PC-9 (cell line): ENCODE data around the gene C22orf31. TPM values are rescaled to one million over a fixed set of nuclear protein-coding genes. Genes with fewer than 3 reads are reported as not detected.
"Not testable (repeated sequence)": the region's sequence is repeated elsewhere in the genome, so short reads cannot be mapped to it uniquely, and the experiment has no call there.

Experiments used
- BruUV-seq: library from RNA; stranded (reverse); fragments of 400-500 nt; replicated peaks from 2 replicates; lab custom pipeline; 2021; lab: Mats Ljungman, UMichigan
- CTCF ChIA-PET: fragments of 300-600 bp; sonication (Branson Sonifier 250); formaldehyde crosslinking; loops from one replicate; lab custom pipeline; 2022; ENCODE audit warnings: antibody characterized with exemption; lab: Charles Lee
- POLR2A ChIA-PET: fragments of 300-600 bp; sonication (Branson Sonifier 250); formaldehyde crosslinking; loops from one replicate; lab custom pipeline; 2022; ENCODE audit warnings: antibody characterized with exemption; ENCODE audit not compliant: unreplicated experiment; lab: Charles Lee
- DNase-seq, 2 experiments: peaks; one replicate each; pipeline versions ENCODE4 v3.0.0 to v3.0.0-alpha.2; 2015 to 2022; ENCODE audit warnings: mixed read lengths in 1 of 2
- H2AFZ ChIP-seq: fragments of 200-600 bp; sonication (generic); 2 replicates; pipeline ENCODE4 v1.8.1; 2017; ENCODE audit warnings: antibody characterized with exemption
- H3F3A ChIP-seq: fragments of 200-600 bp; sonication (generic); 2 replicates; pipeline ENCODE4 v1.8.1; 2017; ENCODE audit warnings: antibody characterized with exemption, mild to moderate bottlenecking, low read depth; ENCODE audit not compliant: insufficient read depth
- H3K27ac ChIP-seq: fragments of 200-600 bp; sonication (generic); 2 replicates; pipeline ENCODE4 v1.6.1; 2016; ENCODE audit warnings: mixed run types
- H3K27me3 ChIP-seq: fragments of 200-600 bp; sonication (generic); 2 replicates; pipeline ENCODE4 v1.6.1; 2016; ENCODE audit warnings: low read depth, mixed run types; ENCODE audit not compliant: insufficient read depth
- H3K36me3 ChIP-seq: fragments of 200-600 bp; sonication (generic); 2 replicates; pipeline ENCODE4 v1.6.1; 2016; ENCODE audit warnings: low read depth, mixed run types
- H3K4me1 ChIP-seq: fragments of 200-600 bp; sonication (generic); replicated peaks from 2 replicates; pipeline ENCODE4 v1.6.1; 2016; ENCODE audit warnings: mixed run types; ENCODE audit not compliant: insufficient read depth
- H3K4me2 ChIP-seq: fragments of 200-600 bp; sonication (generic); 2 replicates; pipeline ENCODE4 v1.6.1; 2017; ENCODE audit warnings: mixed run types
- H3K4me3 ChIP-seq: fragments of 200-600 bp; sonication (generic); 2 replicates; pipeline ENCODE4 v1.6.1; 2016; ENCODE audit warnings: mixed run types
- H3K79me2 ChIP-seq: fragments of 200-600 bp; sonication (generic); 2 replicates; pipeline ENCODE4 v1.6.1; 2017; ENCODE audit warnings: low read depth, mixed run types
- H3K9me2 ChIP-seq: fragments of 200-600 bp; sonication (generic); 2 replicates; pipeline ENCODE4 v1.8.1; 2017; ENCODE audit warnings: mild to moderate bottlenecking; ENCODE audit not compliant: insufficient read depth
- H3K9me3 ChIP-seq: fragments of 200-600 bp; sonication (generic); 2 replicates; pipeline ENCODE4 v1.8.1; 2016; ENCODE audit warnings: low read depth; ENCODE audit not compliant: insufficient read depth
- H4K20me1 ChIP-seq: fragments of 200-600 bp; sonication (generic); 2 replicates; pipeline ENCODE4 v1.8.1; 2017; ENCODE audit not compliant: insufficient read depth
- CTCF ChIP-seq: fragments of 200-600 bp; sonication (generic); conservative IDR thresholded peaks from 2 replicates; pipeline ENCODE4 v1.6.1; 2017; ENCODE audit warnings: mixed run types, antibody characterized with exemption, mild to moderate bottlenecking, moderate library complexity
- EZH2 ChIP-seq: fragments of 200-600 bp; sonication (generic); IDR thresholded peaks from 2 replicates; pipeline ENCODE4 v1.8.0; 2017; ENCODE audit warnings: antibody characterized with exemption, low read depth
- intact Hi-C: fragments of 100-400 bp; cut with micrococcal nuclease; formaldehyde crosslinking; loops from one replicate; pipeline ENCODE4 v1.10.0; 2022; ENCODE audit not compliant: unreplicated experiment
- total RNA-seq: library from RNA; stranded (reverse); gene quantifications from 2 replicates; pipeline ENCODE4 v1.2.3, GENCODE V29; 2021

Gene C22orf31
- total RNA-seq, 1 experiment from 2014 or later = not detected

GRCh38 chr22:29083933-29084591, 22.4 kb upstream of the C22orf31 start:
- H3K79me2 ChIP-seq = no peaks in the 10 kb centered on the region
- H3K36me3 ChIP-seq = no peaks in the 10 kb centered on the region
- no peaks in the 10 kb centered on the region for H3K27me3 ChIP-seq
- H3K4me3 ChIP-seq = no peak overlapping the region
- peaks cover 7% of the 10 kb centered on the region for H3K4me1 ChIP-seq
- H3F3A ChIP-seq = no peaks in the 10 kb centered on the region
- H3K27ac ChIP-seq = no peak overlapping the region
- POLR2A ChIA-PET = no interaction called here
- no peak for DNase-seq
- no peaks in the 10 kb centered on the region for H3K9me2 ChIP-seq
- CTCF ChIA-PET = no interaction called here
- no TSS peak for BruUV-seq
- no peak for TF ChIP-seq CTCF
- no peak for TF ChIP-seq EZH2
- H3K9me3 ChIP-seq = no peaks in the 10 kb centered on the region
- intact Hi-C loops = no loop called here
- no peak overlapping the region for H3K4me2 ChIP-seq
- H2AFZ ChIP-seq = no peak overlapping the region
- no peaks in the 10 kb centered on the region for H4K20me1 ChIP-seq

GRCh38 chr22:29083576-29083932, 21.9 kb upstream of the C22orf31 start:
- H3K36me3 ChIP-seq, CTCF ChIA-PET, H2AFZ ChIP-seq, H3K4me1 ChIP-seq, BruUV-seq, H3K27ac ChIP-seq, H3K4me2 ChIP-seq, POLR2A ChIA-PET, H3K79me2 ChIP-seq, H3K4me3 ChIP-seq, DNase-seq, H3K9me2 ChIP-seq, H3K9me3 ChIP-seq, H3K27me3 ChIP-seq, H3F3A ChIP-seq, H4K20me1 ChIP-seq, intact Hi-C loops: not testable (repeated sequence)

GRCh38 chr22:29082826-29083545, 21.4 kb upstream of the C22orf31 start:
- Histone ChIP-seq H4K20me1 (no peaks in the 10 kb centered on the region), H3K9me2 (no peaks in the 10 kb centered on the region), H3K27me3 (no peaks in the 10 kb centered on the region), H3K27ac (no peak overlapping the region), H2AFZ (no peak overlapping the region), H3F3A (no peaks in the 10 kb centered on the region), H3K4me1 (peaks cover 7% of the 10 kb centered on the region), H3K79me2 (no peaks in the 10 kb centered on the region), H3K4me3 (no peak overlapping the region), H3K36me3 (no peaks in the 10 kb centered on the region), H3K4me2 (no peak overlapping the region), H3K9me3 (no peaks in the 10 kb centered on the region)
- no peak for TF ChIP-seq EZH2
- no peak for TF ChIP-seq CTCF
- ChIA-PET POLR2A (interaction anchor here (0.6 kb wide), 1 partner anchor 842 kb away, joined by 3 read pairs; no protein-coding TSS in a partner anchor), CTCF (no interaction called here)
- intact Hi-C loops = no loop called here
- no TSS peak for BruUV-seq
- no peak for DNase-seq
